SK-N-SH (cell line): ENCODE measurements around the gene RASSF4. TPM values are rescaled to one million over a fixed set of nuclear protein-coding genes. Genes with fewer than 3 reads are reported as not detected.

Experiments used
- CTCF ChIA-PET: fragments of 300-600, 350-600 bp; formaldehyde crosslinking; extraction: SDS; loops from one replicate; lab custom pipeline; 2021; lab: Yijun Ruan, JAX
- POLR2A ChIA-PET: fragments of 350-600 bp; sonication (Branson Sonifier 250); formaldehyde crosslinking; extraction: SDS; loops from one replicate; lab custom pipeline; 2020; ENCODE audit warnings: antibody characterized with exemption, inconsistent platforms; lab: Yijun Ruan, JAX
- DNase-seq: peaks from one replicate; pipeline ENCODE4 v3.0.0; 2012
- H2AFZ ChIP-seq: fragments of 200-600 bp; sonication (generic); 2 replicates; pipeline ENCODE4 v1.8.1; 2016; ENCODE audit warnings: antibody characterized with exemption, mild to moderate bottlenecking, low read depth
- H3F3A ChIP-seq: fragments of 200-600 bp; sonication (generic); replicated peaks from 2 replicates; pipeline ENCODE3; 2016; ENCODE audit warnings: antibody characterized with exemption, mild to moderate bottlenecking; ENCODE audit not compliant: insufficient read depth
- H3K27ac ChIP-seq, 2 experiments: fragments of 200-500 bp in 1 of 2; fragments of 200-600 bp in 1 of 2; sonication (Bioruptor generic) in 1 of 2; sonication (generic), shearing (Covaris generic) in 1 of 2; 2 replicates each; pipeline versions ENCODE4 v1.5.1 to v1.6.1; 2014 to 2016; ENCODE audit warnings: low read depth in 2 of 2, inconsistent platforms in 1 of 2, low read length in 1 of 2, mild to moderate bottlenecking in 1 of 2, mixed read lengths in 1 of 2
- H3K27me3 ChIP-seq: fragments of 200-600 bp; sonication (generic), shearing (Covaris generic); 2 replicates; pipeline ENCODE4 v1.6.1; 2016; ENCODE audit warnings: mixed run types; ENCODE audit not compliant: insufficient read depth
- H3K36me3 ChIP-seq, 2 experiments: fragments of 200-500 bp in 1 of 2; fragments of 200-600 bp in 1 of 2; sonication (Bioruptor generic) in 1 of 2; sonication (generic) in 1 of 2; replicated peaks in 1 of 2; 2 replicates each; pipeline versions ENCODE3 to v1.5.1; 2014 to 2016; ENCODE audit warnings: low read length in 1 of 2, mild to moderate bottlenecking in 1 of 2; ENCODE audit not compliant: insufficient read depth in 2 of 2, control insufficient read depth in 1 of 2
- H3K4me1 ChIP-seq, 2 experiments: fragments of 200-500 bp in 1 of 2; fragments of 200-600 bp in 1 of 2; sonication (Bioruptor generic) in 1 of 2; sonication (generic), shearing (Covaris generic) in 1 of 2; 2 replicates each; pipeline versions ENCODE4 v1.5.1 to v1.6.1; 2014 to 2016; ENCODE audit warnings: low read depth in 1 of 2, low read length in 1 of 2, mixed run types in 1 of 2; ENCODE audit not compliant: insufficient read depth in 2 of 2, control insufficient read depth in 1 of 2
- H3K4me2 ChIP-seq: fragments of 200-600 bp; sonication (generic), shearing (Covaris generic); 2 replicates; pipeline ENCODE4 v1.6.1; 2017; ENCODE audit warnings: mixed run types
- H3K4me3 ChIP-seq, 2 experiments: fragments of 200-500 bp in 1 of 2; fragments of 200-600 bp in 1 of 2; sonication (Bioruptor generic) in 1 of 2; sonication (generic), shearing (Covaris generic) in 1 of 2; 2 replicates each; pipeline versions ENCODE4 v1.5.1 to v1.8.1; 2014 to 2016; ENCODE audit warnings: low read depth in 2 of 2, inconsistent platforms in 1 of 2, low read length in 1 of 2, mild to moderate bottlenecking in 1 of 2, mixed read lengths in 1 of 2, moderate library complexity in 1 of 2
- H3K79me2 ChIP-seq: fragments of 200-600 bp; sonication (generic); 2 replicates; pipeline ENCODE4 v1.8.1; 2017; ENCODE audit warnings: mild to moderate bottlenecking; ENCODE audit not compliant: insufficient read depth
- H3K9ac ChIP-seq: fragments of 200-600 bp; sonication (generic); 2 replicates; pipeline ENCODE4 v1.6.1; 2017; ENCODE audit warnings: mixed run types
- H3K9me2 ChIP-seq: fragments of 200-600 bp; sonication (generic); 2 replicates; pipeline ENCODE4 v1.6.1; 2017; ENCODE audit warnings: mixed run types
- H3K9me3 ChIP-seq: fragments of 200-600 bp; sonication (generic); 2 replicates; pipeline ENCODE4 v1.6.1; 2017; ENCODE audit warnings: mixed run types, mild to moderate bottlenecking, moderate library complexity
- H4K20me1 ChIP-seq: fragments of 200-600 bp; sonication (generic); 2 replicates; pipeline ENCODE4 v1.6.1; 2017; ENCODE audit warnings: mild to moderate bottlenecking, mixed run types; ENCODE audit not compliant: insufficient read depth
- ELF1 ChIP-seq: IDR thresholded peaks from 2 replicates; pipeline ENCODE4 v1.4.0; 2012
- GABPA ChIP-seq: IDR thresholded peaks from 2 replicates; pipeline ENCODE4 v1.4.0; 2012; ENCODE audit warnings: low read depth, mild to moderate bottlenecking
- GATA2 ChIP-seq: sonication (generic); formaldehyde crosslinking; IDR thresholded peaks from 2 replicates; pipeline ENCODE4 v1.5.0; 2020; ENCODE audit warnings: mild to moderate bottlenecking, missing genetic modification reagents
- JUND ChIP-seq: IDR thresholded peaks from 2 replicates; pipeline ENCODE4 v1.4.0; 2012
- NRF1 ChIP-seq: IDR thresholded peaks from 2 replicates; pipeline ENCODE4 v1.6.1; 2012; ENCODE audit warnings: low read depth, mild to moderate bottlenecking, low read length
- REST ChIP-seq: IDR thresholded peaks from 2 replicates; pipeline ENCODE4 v1.6.1; 2012; ENCODE audit warnings: mild to moderate bottlenecking, low read depth, low read length, moderate library complexity
- RXRA ChIP-seq: IDR thresholded peaks from 2 replicates; pipeline ENCODE4 v1.4.0; 2012; ENCODE audit warnings: low read depth, mild to moderate bottlenecking, borderline replicate concordance
- SIN3A ChIP-seq: IDR thresholded peaks from 2 replicates; pipeline ENCODE4 v1.6.1; 2012; ENCODE audit warnings: low read depth, mild to moderate bottlenecking, low read length, moderate library complexity, borderline replicate concordance
- TEAD4 ChIP-seq: IDR thresholded peaks from 2 replicates; pipeline ENCODE4 v1.4.0; 2012; ENCODE audit warnings: mild to moderate bottlenecking, borderline replicate concordance; ENCODE audit not compliant: insufficient read depth
- WGBS: methylation state at CpG from one replicate; pipeline ENCODE4 v1.1.6; 2017; ENCODE audit warnings: low lambda C conversion rate; 5-methylcytosine and 5-hydroxymethylcytosine counted together
- polyA plus RNA-seq, 3 experiments: library from polyadenylated mRNA; depleted of rRNA; stranded (reverse); fragments of >200 nt; gene quantifications; 2 replicates each; pipeline ENCODE4 v1.2.3, GENCODE V29; 2012

Gene RASSF4
- polyA plus RNA-seq, 1 of the 3 experiments (the other 2 are of a cell fraction) = 11.0 TPM

GRCh38 chr10:44929356-44930255, 30.0 kb upstream of the RASSF4 start:
- Histone ChIP-seq H3K27me3 (peaks cover 8% of the 10 kb centered on the region; the same call in 1 of the 2 replicates), H3K4me2 (no peak overlapping the region), H3K4me1 (no peaks in the 10 kb centered on the region), H4K20me1 (no peaks in the 10 kb centered on the region), H3K9me3 (no peaks in the 10 kb centered on the region), H3K27ac (no peak overlapping the region), H3K4me3 (no peak overlapping the region), H3F3A (no peaks in the 10 kb centered on the region), H3K9ac (no peak overlapping the region), H3K36me3 (no peaks in the 10 kb centered on the region), H2AFZ (no peak overlapping the region), H3K9me2 (no peaks in the 10 kb centered on the region), H3K79me2 (no peaks in the 10 kb centered on the region)
- TF ChIP-seq RXRA (no peak), REST (no peak), ELF1 (no peak)
- CTCF ChIA-PET = interaction anchor here (1.6 to 8.5 kb wide), 2 partner anchors 20 to 48 kb away, joined by 4 to 121 read pairs; partner anchors contain the start of gene DEPP1
- DNase-seq = no peak
- POLR2A ChIA-PET = no interaction called here
- WGBS = 19% methylated on average over 6 of the region's 8 CpGs

DNA sequence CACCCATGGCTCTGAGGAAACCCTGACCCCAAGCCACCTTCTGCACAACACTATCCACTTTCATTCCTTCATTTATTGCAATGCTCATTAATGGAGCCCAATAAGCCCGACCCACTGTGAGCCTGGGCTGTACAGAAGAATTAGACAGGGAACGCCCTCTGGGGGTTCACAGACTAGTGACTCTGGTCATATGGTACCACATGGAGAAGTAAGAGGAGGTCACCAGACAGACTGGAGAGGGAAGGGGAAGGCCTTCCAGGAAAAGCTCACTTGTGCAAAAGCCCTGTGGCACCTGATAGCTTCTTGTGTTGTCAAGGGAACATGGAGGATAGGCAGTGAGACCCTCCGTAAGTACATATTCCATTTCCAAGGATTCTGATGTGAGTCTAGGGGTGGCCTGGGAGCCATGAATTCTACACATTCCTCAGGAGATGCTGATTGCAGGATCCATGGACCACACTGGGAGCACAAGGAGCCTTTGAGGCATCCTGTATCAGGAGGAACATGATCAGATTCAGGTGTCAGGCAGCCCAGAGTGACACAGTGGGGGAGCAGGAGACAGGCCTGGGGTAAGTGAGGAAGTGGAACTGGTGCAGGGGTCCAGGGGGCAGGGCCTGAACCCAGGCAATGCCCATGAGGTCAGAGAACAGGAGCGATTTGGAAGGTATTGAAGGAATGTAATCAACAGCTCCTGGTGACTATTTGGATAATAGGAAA, 28.5 kb upstream of the RASSF4 start:
- H3K79me2 ChIP-seq = no peaks in the 10 kb centered on the region
- no peak overlapping the region for H3K4me3 ChIP-seq
- no peak overlapping the region for H3K9ac ChIP-seq
- 38% methylated on average over 4 of the region's 4 CpGs for WGBS
- H3K27me3 ChIP-seq = peaks cover 8% of the 10 kb centered on the region; the same call in 1 of the 2 replicates
- H3K36me3 ChIP-seq = no peaks in the 10 kb centered on the region
- ChIA-PET POLR2A (no interaction called here), CTCF (interaction anchor here (1.7 to 8.5 kb wide), 8 partner anchors 10 to 59 kb away, joined by 4 to 121 read pairs (median 24); partner anchors contain the start of gene DEPP1)
- no peaks in the 10 kb centered on the region for H3K9me2 ChIP-seq
- no peaks in the 10 kb centered on the region for H3K9me3 ChIP-seq
- no peak overlapping the region for H3K4me2 ChIP-seq
- DNase-seq = no peak
- no peaks in the 10 kb centered on the region for H4K20me1 ChIP-seq
- no peak for TF ChIP-seq GATA2 (CRISPR knock-in tag)
- no peak for TF ChIP-seq NRF1
- no peak for TF ChIP-seq RXRA
- no peak for TF ChIP-seq JUND
- no peak for TF ChIP-seq TEAD4
- TF ChIP-seq SIN3A = no peak
- no peak for TF ChIP-seq GABPA
- H2AFZ ChIP-seq = no peak overlapping the region
- H3F3A ChIP-seq = no peaks in the 10 kb centered on the region
- no peak overlapping the region for H3K27ac ChIP-seq
- peaks cover 0 to 9% of the 10 kb centered on the region in 2 experiments; a peak in 2 of 4 replicates for H3K4me1 ChIP-seq
